Vagina (tissue), 2 donors: Measurements from ENCODE around the gene INSR. TPM values are rescaled to one million over a fixed set of nuclear protein-coding genes. Genes with fewer than 3 reads are reported as not detected.
"Not testable (repeated sequence)": the region's sequence is repeated elsewhere in the genome, so short reads cannot be mapped to it uniquely, and the experiment has no call there.

ENCODE experiments used
- DNase-seq, 2 donors: peaks; one replicate each; pipeline ENCODE4 v3.0.0-alpha.2; 2017; ENCODE audit errors: extremely low spot score in 2 of 2
- H3K27ac ChIP-seq: fragments of 200-600 bp; sonication (generic); one replicate; pipeline ENCODE4 v1.5.1; 2019
- H3K27me3 ChIP-seq: fragments of 200-600 bp; sonication (generic); one replicate; pipeline ENCODE4 v1.5.1; 2019
- H3K36me3 ChIP-seq, 2 donors: fragments of 200-600 bp; sonication (generic); one replicate each; pipeline ENCODE4 v1.5.1; 2017 to 2019
- H3K4me1 ChIP-seq: fragments of 200-600 bp; sonication (generic); one replicate; pipeline ENCODE4 v1.5.1; 2019
- H3K4me3 ChIP-seq, 2 donors: fragments of 200-600 bp; sonication (generic); 1 replicate in 1 of 2; 2 replicates in 1 of 2; pipeline ENCODE4 v1.5.1; 2016 to 2019
- H3K9me3 ChIP-seq: fragments of 200-600 bp; sonication (generic); one replicate; pipeline ENCODE4 v1.5.1; 2019
- CTCF ChIP-seq, 3 experiments: fragments of 450-650 bp in 2 of 3; fragments of 200-600 bp in 1 of 3; sonication (generic) in 1 of 3; IDR thresholded peaks; one replicate each; pipeline ENCODE4 v1.5.1; 2017 to 2019; ENCODE audit warnings: antibody characterized with exemption in 3 of 3, mild to moderate bottlenecking in 2 of 3, moderate library complexity in 2 of 3
- POLR2A ChIP-seq, 2 donors: fragments of 450-650 bp; IDR thresholded peaks; one replicate each; pipeline ENCODE4 v1.6.1; 2017; ENCODE audit warnings: antibody characterized with exemption in 2 of 2, mild to moderate bottlenecking in 2 of 2, moderate library complexity in 2 of 2
- POLR2AphosphoS5 ChIP-seq, 2 donors: sonication (generic); formaldehyde crosslinking; IDR thresholded peaks; one replicate each; pipeline ENCODE4 v1.9.0; 2017; ENCODE audit warnings: antibody characterized with exemption in 2 of 2, mild to moderate bottlenecking in 2 of 2, low read depth in 1 of 2; ENCODE audit not compliant: insufficient read depth in 1 of 2
- intact Hi-C: fragments of 100-400 bp; cut with DNase I; formaldehyde crosslinking; loops from one replicate; pipeline ENCODE4 v1.15.1; 2023
- total RNA-seq: library from RNA; depleted of rRNA; stranded (reverse); fragments of >200 nt; gene quantifications from one replicate; pipeline ENCODE4 v1.2.3, GENCODE V29; 2016

The INSR gene
- total RNA-seq, 1 donor from 2014 or later, result 86.7 TPM

GRCh38 chr19:7230826-7231225 lies 63.4 kb downstream of the INSR start:
- intact Hi-C loops, result no loop called here
- Histone ChIP-seq H3K9me3 (no peaks in the 10 kb centered on the region), H3K27ac (peak overlapping the region; percentile 42), H3K27me3 (no peaks in the 10 kb centered on the region), H3K4me3 (no peak overlapping the region), H3K4me1 (peaks cover 10% of the 10 kb centered on the region), H3K36me3 (no peaks in the 10 kb centered on the region)
- TF ChIP-seq POLR2A (IDR thresholded peaks at IDR 0.05) (no peak), POLR2AphosphoS5 (IDR thresholded peaks at IDR 0.05; ENCODE audit: insufficient read depth in 1 of 2, low read depth in 1 of 2) (no peak), CTCF (IDR thresholded peaks at IDR 0.05) (no peak)
- DNase-seq, result no peak

GRCh38 chr19:7229735-7230134 lies 64.5 kb downstream of the INSR start:
- H3K36me3 ChIP-seq, result no peaks in the 10 kb centered on the region
- peaks cover 15% of the 10 kb centered on the region for H3K4me1 ChIP-seq
- no peak overlapping the region for H3K4me3 ChIP-seq
- H3K27ac ChIP-seq, result peak overlapping the region; percentile 42
- no peak for TF ChIP-seq POLR2AphosphoS5 (IDR thresholded peaks at IDR 0.05; ENCODE audit: insufficient read depth in 1 of 2, low read depth in 1 of 2)
- TF ChIP-seq POLR2A (IDR thresholded peaks at IDR 0.05), result no peak
- TF ChIP-seq CTCF (IDR thresholded peaks at IDR 0.05), result no peak
- no peak for DNase-seq
- intact Hi-C loops, result no loop called here
- H3K27me3 ChIP-seq, result no peaks in the 10 kb centered on the region
- H3K9me3 ChIP-seq, result no peaks in the 10 kb centered on the region

- DNase-seq, result no peak
- TF ChIP-seq POLR2AphosphoS5 (IDR thresholded peaks at IDR 0.05; ENCODE audit: insufficient read depth in 1 of 2, low read depth in 1 of 2) (no peak), CTCF (IDR thresholded peaks at IDR 0.05) (no peak), POLR2A (IDR thresholded peaks at IDR 0.05) (no peak)
- H3K27ac ChIP-seq, result no peak overlapping the region
- no peaks in the 10 kb centered on the region for H3K27me3 ChIP-seq
- intact Hi-C loops, result no loop called here
- H3K4me3 ChIP-seq, result no peak overlapping the region
- H3K9me3 ChIP-seq, result no peaks in the 10 kb centered on the region
- H3K36me3 ChIP-seq, result no peaks in the 10 kb centered on the region
- peaks cover 20% of the 10 kb centered on the region for H3K4me1 ChIP-seq
Measured at GRCh38 chr19:7228935-7229541, 65.2 kb downstream of the INSR start.

GRCh38 chr19:7227735-7228134 lies 66.5 kb downstream of the INSR start:
- Histone ChIP-seq H3K27ac (no peak overlapping the region), H3K4me3 (no peak overlapping the region), H3K4me1 (peaks cover 20% of the 10 kb centered on the region), H3K9me3 (no peaks in the 10 kb centered on the region), H3K27me3 (no peaks in the 10 kb centered on the region), H3K36me3 (no peaks in the 10 kb centered on the region)
- no peak for DNase-seq
- intact Hi-C loops, result no loop called here
- TF ChIP-seq POLR2AphosphoS5 (IDR thresholded peaks at IDR 0.05; ENCODE audit: insufficient read depth in 1 of 2, low read depth in 1 of 2), result no peak
- TF ChIP-seq CTCF (IDR thresholded peaks at IDR 0.05), result no peak

- H3K4me1 ChIP-seq, result peaks cover 20% of the 10 kb centered on the region
- H3K4me3 ChIP-seq, H3K36me3 ChIP-seq, intact Hi-C loops, H3K27ac ChIP-seq, H3K9me3 ChIP-seq, H3K27me3 ChIP-seq, DNase-seq: not testable (repeated sequence)
Measured at GRCh38 chr19:7227149-7227548, 67.1 kb downstream of the INSR start.
